Mucosa of rectum (tissue), 2 donors: ENCODE measurements around the gene TSPEAR.
A peak's percentile ranks its signal among the peaks of the same experiment; 100 is the strongest.
"Not testable (repeated sequence)": the region's sequence is repeated elsewhere in the genome, so short reads cannot be mapped to it uniquely, and the experiment has no call there.

ENCODE experiments used
- H3K27ac ChIP-seq, 2 donors: one replicate each; pipeline ENCODE4 v1.7.0; 2013; ENCODE audit warnings: inconsistent platforms in 2 of 2, low read depth in 2 of 2, low read length in 2 of 2
- H3K27me3 ChIP-seq, 2 donors: one replicate each; pipeline ENCODE4 v1.7.0; 2013; ENCODE audit warnings: low read length in 2 of 2; ENCODE audit not compliant: control insufficient read depth in 2 of 2, insufficient read depth in 2 of 2
- H3K36me3 ChIP-seq, 2 donors: one replicate each; pipeline ENCODE4 v1.7.0; 2013; ENCODE audit warnings: low read length in 2 of 2; ENCODE audit not compliant: control insufficient read depth in 2 of 2, insufficient read depth in 2 of 2
- H3K4me1 ChIP-seq, 2 donors: one replicate each; pipeline ENCODE4 v1.7.0; 2013; ENCODE audit warnings: low read length in 2 of 2, mild to moderate bottlenecking in 1 of 2; ENCODE audit not compliant: control insufficient read depth in 2 of 2, insufficient read depth in 2 of 2
- H3K4me3 ChIP-seq, 2 donors: one replicate each; pipeline ENCODE4 v1.7.0; 2013; ENCODE audit warnings: low read length in 2 of 2
- H3K9ac ChIP-seq, 2 donors: one replicate each; pipeline ENCODE4 v1.7.0; 2013; ENCODE audit warnings: low read length in 2 of 2, low read depth in 1 of 2, mild to moderate bottlenecking in 1 of 2
- H3K9me3 ChIP-seq, 2 donors: one replicate each; pipeline ENCODE4 v1.7.0; 2013; ENCODE audit warnings: low read length in 2 of 2; ENCODE audit not compliant: control insufficient read depth in 2 of 2
- donor health status: healthy.
- donor health status: Normal muscosa, but diverticular disease.

Gene TSPEAR

GRCh38 chr21:44666401-44667320 is 44.7 kb downstream of the TSPEAR start, which contains the start of gene KRTAP12-2:
KRTAP12-2 (minus strand) TSS chr21:44666927; CDS start chr21:44666886, 41 bp downstream.
- no peak within 1 kb of the TSS for H3K9ac ChIP-seq
- no peaks in the 10 kb centered on the region for H3K4me1 ChIP-seq
- H3K36me3 ChIP-seq = no peaks in the 10 kb centered on the region
- H3K4me3 ChIP-seq = no peak within 1 kb of the TSS
- H3K27me3 ChIP-seq = peaks cover 0 to 7% of the 10 kb centered on the region in 2 donors
- no peak within 1 kb of the TSS for H3K27ac ChIP-seq
- peaks cover 0 to 3% of the 10 kb centered on the region in 2 donors for H3K9me3 ChIP-seq

GRCh38 chr21:44664691-44665090 is 46.7 kb downstream of the TSPEAR start:
- Histone ChIP-seq H3K27ac (no peak overlapping the region), H3K27me3 (peaks cover 0 to 9% of the 10 kb centered on the region in 2 donors), H3K4me3 (no peak overlapping the region), H3K9ac (no peak overlapping the region), H3K4me1 (no peaks in the 10 kb centered on the region), H3K36me3 (no peaks in the 10 kb centered on the region), H3K9me3 (no peaks in the 10 kb centered on the region)

- not testable (repeated sequence) for H3K27me3 ChIP-seq
These were observed 49.8 kb downstream of the TSPEAR start for GRCh38 chr21:44661567-44661966.

GRCh38 chr21:44658913-44659595 is 52.3 kb downstream of the TSPEAR start:
- Histone ChIP-seq H3K9me3 (no peaks in the 10 kb centered on the region), H3K27ac (no peak overlapping the region), H3K9ac (no peak overlapping the region), H3K4me3 (no peak overlapping the region), H3K4me1 (no peaks in the 10 kb centered on the region), H3K36me3 (no peaks in the 10 kb centered on the region), H3K27me3 (peaks cover 0 to 3% of the 10 kb centered on the region in 2 donors)

More at GRCh38 chr21:44661567-44661966, 49.8 kb downstream of the TSPEAR start:
- H3K27ac ChIP-seq, H3K4me3 ChIP-seq, H3K4me1 ChIP-seq, H3K9ac ChIP-seq, H3K36me3 ChIP-seq, H3K9me3 ChIP-seq: not testable (repeated sequence)

- H3K4me1 ChIP-seq = no peaks in the 10 kb centered on the region
- H3K9me3 ChIP-seq = no peaks in the 10 kb centered on the region
- H3K4me3 ChIP-seq = no peak overlapping the region
- H3K36me3 ChIP-seq = no peaks in the 10 kb centered on the region
- no peak overlapping the region for H3K27ac ChIP-seq
- peaks cover 0 to 3% of the 10 kb centered on the region in 2 donors for H3K27me3 ChIP-seq
- H3K9ac ChIP-seq = no peak overlapping the region
These were observed 52.8 kb downstream of the TSPEAR start for GRCh38 chr21:44658541-44658910.

- no peak within 1 kb of the TSS for H3K9ac ChIP-seq
- no peaks in the 10 kb centered on the region for H3K9me3 ChIP-seq
- H3K4me1 ChIP-seq = no peaks in the 10 kb centered on the region
- peak within 1 kb of the TSS in 1 of 2 donors; percentile 20 for H3K4me3 ChIP-seq
- peaks cover 0 to 3% of the 10 kb centered on the region in 2 donors for H3K27me3 ChIP-seq
- H3K27ac ChIP-seq = peak within 1 kb of the TSS; percentile 37 to 65
- H3K36me3 ChIP-seq = no peaks in the 10 kb centered on the region
These were observed 53.5 kb downstream of the TSPEAR start, which contains the start of gene KRTAP12-3 for GRCh38 chr21:44657635-44658540. KRTAP12-3 (plus strand) TSS chr21:44657932; CDS start chr21:44657980, 48 bp downstream.

- Histone ChIP-seq H3K4me1 (no peaks in the 10 kb centered on the region), H3K9me3 (no peaks in the 10 kb centered on the region), H3K36me3 (no peaks in the 10 kb centered on the region), H3K27ac (peak overlapping the region in 1 of 2 donors; percentile 65), H3K4me3 (no peak overlapping the region), H3K9ac (no peak overlapping the region), H3K27me3 (peaks cover 0 to 3% of the 10 kb centered on the region in 2 donors)
These were observed 54.5 kb downstream of the TSPEAR start for GRCh38 chr21:44656868-44657267.

- Histone ChIP-seq H3K36me3 (no peaks in the 10 kb centered on the region), H3K9me3 (no peaks in the 10 kb centered on the region), H3K4me3 (no peak within 1 kb of the TSS), H3K27ac (no peak within 1 kb of the TSS), H3K27me3 (no peaks in the 10 kb centered on the region), H3K9ac (no peak within 1 kb of the TSS), H3K4me1 (no peaks in the 10 kb centered on the region)
These were observed 56.7 kb downstream of the TSPEAR start, which contains the start of gene KRTAP12-4 for GRCh38 chr21:44654576-44655175. KRTAP12-4 (minus strand) TSS chr21:44654659; CDS start chr21:44654614, 45 bp downstream.
